ENCODE data around the gene UBAC2.

Gene UBAC2

GRCh38 chr13:99200432-99201167, at the start of gene UBAC2:
Gene UBAC2 (plus strand): TSS chr13:99200854. CDS start chr13:99200909, 55 bp downstream.
- DNase-seq = peak; percentile 85

GRCh38 chr13:99151516-99151915, 49.1 kb upstream of the UBAC2 start:
- no peak for DNase-seq

- no peak for DNase-seq
Measured at GRCh38 chr13:99153219-99153618, 47.4 kb upstream of the UBAC2 start.

- DNase-seq = no peak
Measured at GRCh38 chr13:99154064-99154463, 46.6 kb upstream of the UBAC2 start.

- no peak for DNase-seq
Measured at GRCh38 chr13:99155821-99156220, 44.8 kb upstream of the UBAC2 start.

GRCh38 chr13:99157046-99157445, 43.6 kb upstream of the UBAC2 start:
- no peak for DNase-seq

- no peak for DNase-seq
Measured at GRCh38 chr13:99158846-99159245, 41.8 kb upstream of the UBAC2 start.

- DNase-seq = no peak
Measured at GRCh38 chr13:99159331-99160061, 41.2 kb upstream of the UBAC2 start.

GRCh38 chr13:99160415-99160814, 40.2 kb upstream of the UBAC2 start:
- no peak for DNase-seq

GRCh38 chr13:99161512-99161911, 39.1 kb upstream of the UBAC2 start:
- no peak for DNase-seq

GRCh38 chr13:99162567-99163361, 37.9 kb upstream of the UBAC2 start:
- DNase-seq = no peak

- DNase-seq = no peak
Measured at GRCh38 chr13:99164226-99164625, 36.4 kb upstream of the UBAC2 start.

GRCh38 chr13:99165753-99166587, 34.7 kb upstream of the UBAC2 start:
- no peak for DNase-seq

- DNase-seq = no peak
Measured at GRCh38 chr13:99172951-99173350, 27.7 kb upstream of the UBAC2 start.

GRCh38 chr13:99173606-99174005, 27.0 kb upstream of the UBAC2 start:
- no peak for DNase-seq

- DNase-seq = no peak
Measured at GRCh38 chr13:99174533-99175100, 26.0 kb upstream of the UBAC2 start.

- DNase-seq = peak; percentile 48
Measured at GRCh38 chr13:99176309-99177276, 24.1 kb upstream of the UBAC2 start.

- DNase-seq = no peak
Measured at GRCh38 chr13:99178636-99179035, 22.0 kb upstream of the UBAC2 start.

GRCh38 chr13:99179460-99179859, 21.2 kb upstream of the UBAC2 start:
- no peak for DNase-seq

- DNase-seq = no peak
Measured at GRCh38 chr13:99182439-99182838, 18.2 kb upstream of the UBAC2 start.

GRCh38 chr13:99185606-99186005, 15.0 kb upstream of the UBAC2 start:
- no peak for DNase-seq

Measured in NCI-H1048 (cell line).